Measurements from ENCODE around the gene NPM3. TPM values are rescaled to one million over a fixed set of nuclear protein-coding genes. Genes with fewer than 3 reads are reported as not detected.
A peak's percentile ranks its signal among the peaks of the same experiment; 100 is the strongest.

The NPM3 gene
- polyA plus RNA-seq, 1 of the 3 experiments (the other 2 are of a cell fraction) = 105 TPM

DNA sequence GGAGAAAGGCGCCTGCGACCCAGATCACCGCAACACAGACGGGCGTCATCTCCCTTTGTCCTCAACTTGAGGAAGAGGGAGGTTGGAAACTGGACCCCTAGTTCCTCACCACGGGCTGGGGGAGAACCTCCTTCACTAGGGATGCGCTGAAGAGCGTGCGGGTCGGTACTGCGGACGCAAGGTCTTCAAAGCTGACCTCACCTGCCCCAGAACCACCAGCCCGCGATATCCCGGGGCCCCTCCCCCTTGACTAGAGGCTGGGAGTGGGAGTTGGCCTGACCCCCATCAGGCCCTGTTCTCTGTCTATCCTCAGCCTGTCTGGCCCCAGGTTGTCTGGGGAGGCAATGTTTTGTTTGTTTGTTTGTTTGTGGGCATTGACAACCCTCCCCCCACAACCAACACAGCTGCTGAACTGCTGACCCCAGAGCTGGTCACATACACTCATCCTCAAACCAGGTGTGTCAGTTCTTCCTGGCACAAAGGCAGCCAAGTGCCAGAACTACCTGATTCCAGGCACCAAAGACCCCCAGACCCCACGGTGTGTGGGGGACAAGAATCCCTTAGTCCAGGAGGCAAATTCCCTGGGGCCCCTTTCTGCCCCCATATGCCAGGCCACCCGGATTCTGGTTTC lies 2.9 kb downstream of the NPM3 start:
- peak; percentile 30 for DNase-seq
- no peaks in the 10 kb centered on the region for H3K9me2 ChIP-seq
- H3F3A ChIP-seq (replicated peaks; ENCODE audit: insufficient read depth) = peaks cover 22% of the 10 kb centered on the region
- TF ChIP-seq EP300 (IDR thresholded peaks at IDR 0.05; ENCODE audit: borderline replicate concordance in 1 of 2, low read depth in 1 of 2, low read length in 1 of 2) = no peak
- TF ChIP-seq ELF1 (IDR thresholded peaks at IDR 0.05) = no peak
- H3K27me3 ChIP-seq (ENCODE audit: insufficient read depth) = no peaks in the 10 kb centered on the region
- peaks cover 13 to 14% of the 10 kb centered on the region in 2 experiments for H3K36me3 ChIP-seq (replicated peaks in 1 of 2; ENCODE audit: control insufficient read depth in 1 of 2, insufficient read depth in 2 of 2, low read length in 1 of 2)
- H3K79me2 ChIP-seq (ENCODE audit: insufficient read depth) = peaks cover 7% of the 10 kb centered on the region
- H3K9me3 ChIP-seq = no peaks in the 10 kb centered on the region
- H4K20me1 ChIP-seq (ENCODE audit: insufficient read depth) = peaks cover 14% of the 10 kb centered on the region; the same call in 1 of the 2 replicates
- H3K27ac ChIP-seq (ENCODE audit: low read depth in 2 of 2, low read length in 1 of 2) = no peak overlapping the region
- no peak overlapping the region; a peak in 1 of 4 replicates for H3K4me3 ChIP-seq (ENCODE audit: low read depth in 2 of 2, low read length in 1 of 2)
- H3K4me1 ChIP-seq (ENCODE audit: control insufficient read depth in 1 of 2, insufficient read depth in 2 of 2, low read depth in 1 of 2, low read length in 1 of 2) = peaks cover 8 to 23% of the 10 kb centered on the region in 2 experiments; a peak in 3 of 4 replicates
- no peak overlapping the region for H2AFZ ChIP-seq (ENCODE audit: low read depth)
- ChIA-PET CTCF (interaction anchor here (0.6 to 11.7 kb wide), 27 partner anchors 8 to 619 kb away, joined by 3 to 297 read pairs (median 6); partner anchors contain the start of genes DPCD and POLL), POLR2A (no interaction called here)
- no peak overlapping the region for H3K4me2 ChIP-seq
- H3K9ac ChIP-seq = no peak overlapping the region
- 85% methylated on average over 10 of the region's 17 CpGs for WGBS (ENCODE audit: low lambda C conversion rate)

DNA sequence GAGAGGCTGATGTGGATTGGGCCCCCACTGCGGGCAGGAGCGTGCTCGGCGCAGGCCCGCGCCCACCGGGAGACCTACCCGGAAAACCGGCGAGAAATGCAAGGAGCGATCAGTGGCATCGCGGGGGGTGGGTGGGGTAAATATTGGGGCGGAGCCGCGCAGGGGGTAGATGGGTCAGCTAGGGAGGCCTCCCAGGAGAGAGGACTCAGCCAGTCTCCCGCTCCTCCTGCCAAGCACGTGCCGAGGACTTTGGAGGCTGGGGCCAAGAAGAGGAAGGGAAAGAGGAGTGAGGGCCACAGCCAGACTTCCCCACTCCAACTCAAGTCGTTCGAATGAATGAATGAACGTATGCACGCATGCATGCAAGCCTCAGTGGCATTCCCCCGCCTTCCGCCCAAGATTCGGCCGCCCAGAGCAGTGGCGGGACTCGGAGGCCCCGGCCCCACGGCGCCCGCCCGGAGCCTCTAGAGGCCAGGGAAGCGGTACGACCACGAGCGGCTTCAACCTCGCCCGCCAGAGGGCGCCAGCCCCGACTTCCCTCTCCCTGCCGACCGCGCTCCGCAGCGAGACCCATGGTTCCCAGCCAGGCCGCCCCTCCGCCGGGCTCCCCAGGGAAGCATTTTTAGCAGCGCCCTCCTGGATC lies 3.6 kb downstream of the NPM3 start:
- Histone ChIP-seq H3K79me2 (ENCODE audit: insufficient read depth) (peaks cover 7% of the 10 kb centered on the region), H3K27ac (ENCODE audit: low read depth in 2 of 2, low read length in 1 of 2) (no peak overlapping the region), H3K9ac (no peak overlapping the region), H3K4me1 (ENCODE audit: control insufficient read depth in 1 of 2, insufficient read depth in 2 of 2, low read depth in 1 of 2, low read length in 1 of 2) (peaks cover 8 to 23% of the 10 kb centered on the region in 2 experiments; a peak in 3 of 4 replicates), H3K9me3 (no peaks in the 10 kb centered on the region), H3K9me2 (no peaks in the 10 kb centered on the region), H3K36me3 (replicated peaks in 1 of 2; ENCODE audit: control insufficient read depth in 1 of 2, insufficient read depth in 2 of 2, low read length in 1 of 2) (peaks cover 6 to 10% of the 10 kb centered on the region in 2 experiments), H3K27me3 (ENCODE audit: insufficient read depth) (no peaks in the 10 kb centered on the region), H3K4me3 (ENCODE audit: low read depth in 2 of 2, low read length in 1 of 2) (no peak overlapping the region; a peak in 1 of 4 replicates), H3F3A (replicated peaks; ENCODE audit: insufficient read depth) (peaks cover 16% of the 10 kb centered on the region), H2AFZ (ENCODE audit: low read depth) (no peak overlapping the region), H4K20me1 (ENCODE audit: insufficient read depth) (peaks cover 11% of the 10 kb centered on the region; the same call in 1 of the 2 replicates), H3K4me2 (no peak overlapping the region)
- ChIA-PET POLR2A (no interaction called here), CTCF (interaction anchor here (0.7 to 11.7 kb wide), 11 partner anchors 7 to 567 kb away, joined by 3 to 297 read pairs (median 14); partner anchors contain the start of genes DPCD and POLL)
- peak; percentile 51 for DNase-seq
- 91% methylated on average over 48 of the region's 51 CpGs for WGBS (ENCODE audit: low lambda C conversion rate)
- TF ChIP-seq POLR2AphosphoS5 (IDR thresholded peaks at IDR 0.05; ENCODE audit: low read depth, low read length) = no peak
- TF ChIP-seq, protein P1, sequence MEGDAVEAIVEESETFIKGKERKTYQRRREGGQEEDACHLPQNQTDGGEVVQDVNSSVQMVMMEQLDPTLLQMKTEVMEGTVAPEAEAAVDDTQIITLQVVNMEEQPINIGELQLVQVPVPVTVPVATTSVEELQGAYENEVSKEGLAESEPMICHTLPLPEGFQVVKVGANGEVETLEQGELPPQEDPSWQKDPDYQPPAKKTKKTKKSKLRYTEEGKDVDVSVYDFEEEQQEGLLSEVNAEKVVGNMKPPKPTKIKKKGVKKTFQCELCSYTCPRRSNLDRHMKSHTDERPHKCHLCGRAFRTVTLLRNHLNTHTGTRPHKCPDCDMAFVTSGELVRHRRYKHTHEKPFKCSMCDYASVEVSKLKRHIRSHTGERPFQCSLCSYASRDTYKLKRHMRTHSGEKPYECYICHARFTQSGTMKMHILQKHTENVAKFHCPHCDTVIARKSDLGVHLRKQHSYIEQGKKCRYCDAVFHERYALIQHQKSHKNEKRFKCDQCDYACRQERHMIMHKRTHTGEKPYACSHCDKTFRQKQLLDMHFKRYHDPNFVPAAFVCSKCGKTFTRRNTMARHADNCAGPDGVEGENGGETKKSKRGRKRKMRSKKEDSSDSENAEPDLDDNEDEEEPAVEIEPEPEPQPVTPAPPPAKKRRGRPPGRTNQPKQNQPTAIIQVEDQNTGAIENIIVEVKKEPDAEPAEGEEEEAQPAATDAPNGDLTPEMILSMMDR (IDR thresholded peaks at IDR 0.05) = no peak
- TF ChIP-seq, protein P2, sequence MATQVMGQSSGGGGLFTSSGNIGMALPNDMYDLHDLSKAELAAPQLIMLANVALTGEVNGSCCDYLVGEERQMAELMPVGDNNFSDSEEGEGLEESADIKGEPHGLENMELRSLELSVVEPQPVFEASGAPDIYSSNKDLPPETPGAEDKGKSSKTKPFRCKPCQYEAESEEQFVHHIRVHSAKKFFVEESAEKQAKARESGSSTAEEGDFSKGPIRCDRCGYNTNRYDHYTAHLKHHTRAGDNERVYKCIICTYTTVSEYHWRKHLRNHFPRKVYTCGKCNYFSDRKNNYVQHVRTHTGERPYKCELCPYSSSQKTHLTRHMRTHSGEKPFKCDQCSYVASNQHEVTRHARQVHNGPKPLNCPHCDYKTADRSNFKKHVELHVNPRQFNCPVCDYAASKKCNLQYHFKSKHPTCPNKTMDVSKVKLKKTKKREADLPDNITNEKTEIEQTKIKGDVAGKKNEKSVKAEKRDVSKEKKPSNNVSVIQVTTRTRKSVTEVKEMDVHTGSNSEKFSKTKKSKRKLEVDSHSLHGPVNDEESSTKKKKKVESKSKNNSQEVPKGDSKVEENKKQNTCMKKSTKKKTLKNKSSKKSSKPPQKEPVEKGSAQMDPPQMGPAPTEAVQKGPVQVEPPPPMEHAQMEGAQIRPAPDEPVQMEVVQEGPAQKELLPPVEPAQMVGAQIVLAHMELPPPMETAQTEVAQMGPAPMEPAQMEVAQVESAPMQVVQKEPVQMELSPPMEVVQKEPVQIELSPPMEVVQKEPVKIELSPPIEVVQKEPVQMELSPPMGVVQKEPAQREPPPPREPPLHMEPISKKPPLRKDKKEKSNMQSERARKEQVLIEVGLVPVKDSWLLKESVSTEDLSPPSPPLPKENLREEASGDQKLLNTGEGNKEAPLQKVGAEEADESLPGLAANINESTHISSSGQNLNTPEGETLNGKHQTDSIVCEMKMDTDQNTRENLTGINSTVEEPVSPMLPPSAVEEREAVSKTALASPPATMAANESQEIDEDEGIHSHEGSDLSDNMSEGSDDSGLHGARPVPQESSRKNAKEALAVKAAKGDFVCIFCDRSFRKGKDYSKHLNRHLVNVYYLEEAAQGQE (IDR thresholded peaks at IDR 0.05; ENCODE audit: low read depth, low read length) = no peak
- TF ChIP-seq MEF2A (IDR thresholded peaks at IDR 0.05; ENCODE audit: borderline replicate concordance, low read depth) = no peak
- TF ChIP-seq, protein P3, sequence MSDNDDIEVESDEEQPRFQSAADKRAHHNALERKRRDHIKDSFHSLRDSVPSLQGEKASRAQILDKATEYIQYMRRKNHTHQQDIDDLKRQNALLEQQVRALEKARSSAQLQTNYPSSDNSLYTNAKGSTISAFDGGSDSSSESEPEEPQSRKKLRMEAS (IDR thresholded peaks at IDR 0.05; ENCODE audit: low read depth) = no peak
- no peak for TF ChIP-seq SMC3 (IDR thresholded peaks at IDR 0.05; ENCODE audit: low read depth, low read length)
- TF ChIP-seq, protein P4, sequence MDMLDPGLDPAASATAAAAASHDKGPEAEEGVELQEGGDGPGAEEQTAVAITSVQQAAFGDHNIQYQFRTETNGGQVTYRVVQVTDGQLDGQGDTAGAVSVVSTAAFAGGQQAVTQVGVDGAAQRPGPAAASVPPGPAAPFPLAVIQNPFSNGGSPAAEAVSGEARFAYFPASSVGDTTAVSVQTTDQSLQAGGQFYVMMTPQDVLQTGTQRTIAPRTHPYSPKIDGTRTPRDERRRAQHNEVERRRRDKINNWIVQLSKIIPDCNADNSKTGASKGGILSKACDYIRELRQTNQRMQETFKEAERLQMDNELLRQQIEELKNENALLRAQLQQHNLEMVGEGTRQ (IDR thresholded peaks at IDR 0.05; ENCODE audit: borderline replicate concordance, low read depth, low read length) = no peak
- no peak for TF ChIP-seq TCF12 (IDR thresholded peaks at IDR 0.05)

Data from SK-N-SH (cell line).